GM18498 (cell line): ENCODE data around the gene ESR2.
"Not testable (repeated sequence)": the region's sequence is repeated elsewhere in the genome, so short reads cannot be mapped to it uniquely, and the experiment has no call there.

Source experiments
- ATAC-seq: cut with Tn5 transposase; IDR thresholded peaks from one replicate; pipeline ENCODE4 v1.9.1; 2021; ENCODE audit warnings: mild to moderate bottlenecking, moderate library complexity; ENCODE audit not compliant: unreplicated experiment

The ESR2 gene

GRCh38 chr14:64158608-64159007 lies 135.6 kb downstream of the ESR2 start:
- no peak for ATAC-seq

- ATAC-seq = no peak
These were observed 144.2 kb downstream of the ESR2 start for GRCh38 chr14:64149921-64150320.

- ATAC-seq = no peak
These were observed 146.9 kb downstream of the ESR2 start for GRCh38 chr14:64147126-64147790.

GRCh38 chr14:64137657-64138290 lies 156.4 kb downstream of the ESR2 start:
- no peak for ATAC-seq

GRCh38 chr14:64126548-64126947 lies 167.6 kb downstream of the ESR2 start:
- no peak for ATAC-seq

- no peak for ATAC-seq
These were observed 168.9 kb downstream of the ESR2 start for GRCh38 chr14:64125270-64125669.

GRCh38 chr14:64123241-64123822 lies 170.8 kb downstream of the ESR2 start:
- ATAC-seq = no peak

GRCh38 chr14:64119980-64120379 lies 174.2 kb downstream of the ESR2 start:
- no peak for ATAC-seq

- no peak for ATAC-seq
These were observed 174.7 kb downstream of the ESR2 start for GRCh38 chr14:64119500-64119899.

GRCh38 chr14:64118892-64119291 lies 175.3 kb downstream of the ESR2 start:
- no peak for ATAC-seq

GRCh38 chr14:64118403-64118742 lies 175.8 kb downstream of the ESR2 start:
- ATAC-seq = not testable (repeated sequence)

GRCh38 chr14:64117671-64118402 lies 176.3 kb downstream of the ESR2 start:
- ATAC-seq = no peak

GRCh38 chr14:64115401-64115800 lies 178.8 kb downstream of the ESR2 start:
- no peak for ATAC-seq

- no peak for ATAC-seq
These were observed 179.4 kb downstream of the ESR2 start for GRCh38 chr14:64114796-64115195.

- ATAC-seq = no peak
These were observed 180.0 kb downstream of the ESR2 start for GRCh38 chr14:64114166-64114565.

GRCh38 chr14:64112867-64113678 lies 181.1 kb downstream of the ESR2 start:
- ATAC-seq = no peak

- no peak for ATAC-seq
These were observed 183.4 kb downstream of the ESR2 start for GRCh38 chr14:64110802-64111201.

- ATAC-seq = no peak
These were observed 184.2 kb downstream of the ESR2 start for GRCh38 chr14:64109819-64110554.

- no peak for ATAC-seq
These were observed 186.7 kb downstream of the ESR2 start for GRCh38 chr14:64107438-64107837.

GRCh38 chr14:64098120-64098519 lies 196.1 kb downstream of the ESR2 start:
- ATAC-seq = no peak
